HepG2 (cell line): ENCODE data around the gene KDM2B. TPM values are rescaled to one million over a fixed set of nuclear protein-coding genes. Genes with fewer than 3 reads are reported as not detected.

Experiments
- AFF4 ChIP-seq: sonication (generic); formaldehyde crosslinking; IDR thresholded peaks from 2 replicates; pipeline ENCODE4 v1.4.0; 2020; ENCODE audit warnings: missing genetic modification reagents
- FOSL2 ChIP-seq: sonication (generic); formaldehyde crosslinking; IDR thresholded peaks from 2 replicates; pipeline ENCODE4 v1.4.0; 2020; ENCODE audit warnings: missing genetic modification reagents
- GABPB1 ChIP-seq: IDR thresholded peaks from 2 replicates; pipeline ENCODE4 v1.6.1; 2016; ENCODE audit warnings: mild to moderate bottlenecking, missing genetic modification reagents, moderate library complexity, missing compliant biosample characterization
- KAT8 ChIP-seq: IDR thresholded peaks from 2 replicates; pipeline ENCODE4 v1.6.1; 2016; ENCODE audit warnings: missing genetic modification reagents, missing compliant biosample characterization
- NCOA2 ChIP-seq: sonication (generic); formaldehyde crosslinking; IDR thresholded peaks from 2 replicates; pipeline ENCODE4 v1.8.0; 2022; ENCODE audit warnings: inconsistent platforms
- PRDM4 ChIP-seq: sonication (generic); formaldehyde crosslinking; IDR thresholded peaks from 2 replicates; pipeline ENCODE4 v1.9.0; 2021; ENCODE audit warnings: missing genetic modification reagents, borderline replicate concordance
- TBX3 ChIP-seq: fragments of 450-650 bp; IDR thresholded peaks from 2 replicates; pipeline ENCODE4 v1.6.1; 2017; ENCODE audit warnings: antibody characterized with exemption, mild to moderate bottlenecking, inconsistent platforms, borderline replicate concordance
- ZHX2 ChIP-seq, 2 experiments: sonication (generic) in 1 of 2; formaldehyde crosslinking in 1 of 2; IDR thresholded peaks; 2 replicates each; pipeline versions ENCODE4 v1.6.1 to v1.9.0; 2014 to 2022; ENCODE audit warnings: antibody characterized with exemption in 1 of 2, borderline replicate concordance in 1 of 2, inconsistent platforms in 1 of 2, low read depth in 1 of 2, missing genetic modification reagents in 1 of 2
- ZNF234 ChIP-seq: sonication (generic); formaldehyde crosslinking; conservative IDR thresholded peaks from 2 replicates; pipeline ENCODE4 v1.5.1; 2020; ENCODE audit warnings: mild to moderate bottlenecking, missing genetic modification reagents
- ZNF326 ChIP-seq: sonication (generic); formaldehyde crosslinking; IDR thresholded peaks from 2 replicates; pipeline ENCODE4 v1.4.0; 2020; ENCODE audit warnings: missing genetic modification reagents, borderline replicate concordance
- ZNF441 ChIP-seq: sonication (generic); formaldehyde crosslinking; IDR thresholded peaks from 2 replicates; pipeline ENCODE4 v1.7.0; 2021; ENCODE audit warnings: missing genetic modification reagents, borderline replicate concordance
- ZNF841 ChIP-seq: sonication (generic); formaldehyde crosslinking; IDR thresholded peaks from 2 replicates; pipeline ENCODE4 v1.8.1; 2023; ENCODE audit warnings: missing genetic modification reagents, borderline replicate concordance
- ZSCAN20 ChIP-seq: sonication (generic); formaldehyde crosslinking; IDR thresholded peaks from 2 replicates; pipeline ENCODE4 v1.4.0; 2020; ENCODE audit warnings: missing genetic modification reagents, mild to moderate bottlenecking, borderline replicate concordance
- polyA plus RNA-seq, 8 experiments: library from polyadenylated mRNA; depleted of rRNA in 3 of 8; stranded (reverse) in 7 of 8; unstranded in 1 of 8; fragments of >200 nt; fragmentation: Illumina TruSeq in 4 of 8; extraction: Trizol in 4 of 8; gene quantifications; 2 replicates each; pipeline versions ENCODE4 v1.2.1 to v1.2.3, GENCODE V29; 2011 to 2016; ENCODE audit warnings: low read depth in 4 of 8, missing spikeins in 1 of 8, mixed read lengths in 1 of 8; ENCODE audit not compliant: insufficient read depth in 1 of 8
- total RNA-seq, 5 experiments: library from RNA; depleted of rRNA; stranded (reverse); fragments of >200 nt; fragmentation: Illumina TruSeq; extraction: Trizol; gene quantifications; 2 replicates each; pipeline ENCODE4 v1.2.3, GENCODE V29; 2016; ENCODE audit warnings: low read depth in 1 of 5

KDM2B gene
- total and polyA plus RNA-seq, 2 of the 13 experiments (the other 11 are each of a cell fraction or from before 2014, with no cell fraction given): 17.5 to 26.1 TPM

- TF ChIP-seq AFF4 (CRISPR knock-in tag) (no peak; the same call in 1 of the 2 replicates), KAT8 (peak; percentile 82), PRDM4 (CRISPR knock-in tag) (no peak), ZNF326 (CRISPR knock-in tag) (no peak), GABPB1 (CRISPR knock-in tag) (peak; percentile 91), NCOA2 (CRISPR knock-in tag) (no peak; the same call in 1 of the 2 replicates), ZNF841 (CRISPR knock-in tag) (no peak), ZHX2 (IDR thresholded peaks at IDR 0.05; ENCODE audit: low read depth) (peak; percentile 56; the same call in 1 of the 2 replicates), ZHX2 (CRISPR knock-in tag; IDR thresholded peaks at IDR 0.05; ENCODE audit: borderline replicate concordance) (no peak), TBX3 (peak; percentile 28; the same call in 1 of the 2 replicates), ZNF441 (peak; percentile 60; the same call in 1 of the 2 replicates), FOSL2 (peak; percentile 55), ZNF234 (CRISPR knock-in tag) (no peak), ZSCAN20 (CRISPR knock-in tag) (peak; percentile 75; the same call in 1 of the 2 replicates)
Measured at GRCh38 chr12:121399391-121400331, 181.2 kb downstream of the KDM2B start, which contains the start of gene RNF34 (continued).
